ENCODE data around the gene SNX30. TPM values are rescaled to one million over a fixed set of nuclear protein-coding genes. Genes with fewer than 3 reads are reported as not detected.

The SNX30 gene
- total and polyA plus RNA-seq, 2 experiments from 2014 or later, result 6.4 to 29.1 TPM

DNA sequence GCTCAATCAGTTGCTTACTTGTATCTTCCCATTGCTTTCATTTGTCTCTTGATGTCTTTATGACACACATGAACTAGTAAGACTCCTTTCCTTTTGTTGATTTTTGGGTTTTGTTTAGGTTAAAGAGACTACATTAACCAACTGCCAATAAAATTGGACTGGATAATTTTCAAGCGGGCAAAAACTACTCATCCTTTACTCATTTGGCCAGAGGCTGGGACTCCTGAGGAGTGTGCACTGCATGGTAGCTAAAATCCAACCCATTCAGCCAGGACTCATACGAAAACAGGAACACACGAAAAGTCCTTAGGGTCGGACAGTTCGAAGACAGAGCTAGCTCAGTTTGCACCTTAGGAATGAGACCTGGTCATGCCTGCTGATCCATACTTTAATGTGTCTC lies 134.2 kb downstream of the SNX30 start:
- WGBS (ENCODE audit: low lambda C conversion rate, missing lambda C conversion rate), result 95% methylated on average over 5 of the region's 5 CpGs
- Histone ChIP-seq H3K4me2 (no peak overlapping the region), H3K9me3 (ENCODE audit: low read depth) (no peaks in the 10 kb centered on the region), H3K79me2 (no peaks in the 10 kb centered on the region), H3K9me2 (replicated peaks; ENCODE audit: insufficient read depth) (no peaks in the 10 kb centered on the region), H2AFZ (no peak overlapping the region), H4K20me1 (ENCODE audit: insufficient read depth, poor library complexity, severe bottlenecking) (no peaks in the 10 kb centered on the region), H3K27me3 (peaks cover 7% of the 10 kb centered on the region), H3K27ac (peak overlapping the region; percentile 27), H3K36me3 (replicated peaks; ENCODE audit: insufficient read depth, low read depth) (no peaks in the 10 kb centered on the region), H3K4me3 (no peak overlapping the region), H3K4me1 (ENCODE audit: insufficient read depth) (no peaks in the 10 kb centered on the region)
- TF ChIP-seq EZH2phosphoT487 (IDR thresholded peaks at IDR 0.05; ENCODE audit: low read depth, severe bottlenecking, unreplicated experiment) (no peak), EZH2 (IDR thresholded peaks at IDR 0.05; ENCODE audit: borderline replicate concordance) (no peak)
- TF ChIP-seq, protein P1, sequence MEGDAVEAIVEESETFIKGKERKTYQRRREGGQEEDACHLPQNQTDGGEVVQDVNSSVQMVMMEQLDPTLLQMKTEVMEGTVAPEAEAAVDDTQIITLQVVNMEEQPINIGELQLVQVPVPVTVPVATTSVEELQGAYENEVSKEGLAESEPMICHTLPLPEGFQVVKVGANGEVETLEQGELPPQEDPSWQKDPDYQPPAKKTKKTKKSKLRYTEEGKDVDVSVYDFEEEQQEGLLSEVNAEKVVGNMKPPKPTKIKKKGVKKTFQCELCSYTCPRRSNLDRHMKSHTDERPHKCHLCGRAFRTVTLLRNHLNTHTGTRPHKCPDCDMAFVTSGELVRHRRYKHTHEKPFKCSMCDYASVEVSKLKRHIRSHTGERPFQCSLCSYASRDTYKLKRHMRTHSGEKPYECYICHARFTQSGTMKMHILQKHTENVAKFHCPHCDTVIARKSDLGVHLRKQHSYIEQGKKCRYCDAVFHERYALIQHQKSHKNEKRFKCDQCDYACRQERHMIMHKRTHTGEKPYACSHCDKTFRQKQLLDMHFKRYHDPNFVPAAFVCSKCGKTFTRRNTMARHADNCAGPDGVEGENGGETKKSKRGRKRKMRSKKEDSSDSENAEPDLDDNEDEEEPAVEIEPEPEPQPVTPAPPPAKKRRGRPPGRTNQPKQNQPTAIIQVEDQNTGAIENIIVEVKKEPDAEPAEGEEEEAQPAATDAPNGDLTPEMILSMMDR (IDR thresholded peaks at IDR 0.05; ENCODE audit: poor library complexity), result no peak
- DNase-seq (ENCODE audit: low spot score), result no peak

DNA sequence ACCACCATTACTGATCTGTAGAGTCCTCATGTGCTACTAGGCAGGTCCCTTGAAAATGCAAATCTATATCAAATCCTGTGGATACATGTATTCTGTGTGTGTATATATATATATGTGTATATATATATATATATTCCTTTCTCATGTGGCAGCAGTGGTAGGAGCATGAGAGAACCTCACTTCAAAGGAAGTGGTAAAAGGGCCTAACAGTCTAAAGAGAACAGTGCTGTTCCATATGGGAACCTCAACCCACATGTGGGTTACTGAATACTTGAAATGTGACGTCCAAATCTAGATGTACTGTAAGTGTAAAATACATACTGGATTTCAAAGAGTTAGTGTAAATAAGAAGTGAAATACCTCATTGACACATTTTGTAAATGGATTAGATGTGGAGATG lies 134.8 kb downstream of the SNX30 start:
- no peak for DNase-seq (ENCODE audit: low spot score)
- H3K4me1 ChIP-seq (ENCODE audit: insufficient read depth), result no peaks in the 10 kb centered on the region
- no peak overlapping the region for H3K27ac ChIP-seq
- H3K9me2 ChIP-seq (replicated peaks; ENCODE audit: insufficient read depth), result no peaks in the 10 kb centered on the region
- H3K79me2 ChIP-seq, result no peaks in the 10 kb centered on the region
- no peak overlapping the region for H3K4me3 ChIP-seq
- TF ChIP-seq EZH2phosphoT487 (IDR thresholded peaks at IDR 0.05; ENCODE audit: low read depth, severe bottlenecking, unreplicated experiment) (no peak), EZH2 (IDR thresholded peaks at IDR 0.05; ENCODE audit: borderline replicate concordance) (no peak)
- TF ChIP-seq, protein P1 (IDR thresholded peaks at IDR 0.05; ENCODE audit: poor library complexity), result no peak
- peaks cover 13% of the 10 kb centered on the region for H3K27me3 ChIP-seq
- no peaks in the 10 kb centered on the region for H3K9me3 ChIP-seq (ENCODE audit: low read depth)
- 86% methylated on average over 1 of the region's 1 CpG for WGBS (ENCODE audit: low lambda C conversion rate, missing lambda C conversion rate)
- no peaks in the 10 kb centered on the region for H3K36me3 ChIP-seq (replicated peaks; ENCODE audit: insufficient read depth, low read depth)
- H3K4me2 ChIP-seq, result no peak overlapping the region
- H4K20me1 ChIP-seq (ENCODE audit: insufficient read depth, poor library complexity, severe bottlenecking), result no peaks in the 10 kb centered on the region
- H2AFZ ChIP-seq, result no peak overlapping the region

DNA sequence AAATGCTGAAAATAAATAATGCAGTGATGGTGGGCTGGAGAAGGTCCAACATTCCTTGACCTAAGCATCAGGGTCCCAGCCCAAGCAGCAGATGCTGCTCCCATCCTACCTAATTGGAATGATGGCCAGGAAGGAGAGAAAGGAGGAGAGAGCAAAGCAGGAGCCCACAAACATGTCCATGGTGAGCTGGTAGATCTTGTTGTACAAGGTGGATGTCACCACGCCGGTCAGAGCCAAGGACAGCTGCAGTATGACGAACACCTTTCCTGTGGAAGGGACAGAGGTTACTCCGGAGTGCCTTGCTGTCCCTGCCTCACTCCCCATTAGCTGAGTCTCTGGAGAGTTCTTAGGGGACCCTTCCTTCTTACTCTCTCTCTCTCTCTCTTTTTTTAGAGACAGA lies 135.8 kb downstream of the SNX30 start:
- Histone ChIP-seq H3K4me1 (ENCODE audit: insufficient read depth) (no peaks in the 10 kb centered on the region), H4K20me1 (ENCODE audit: insufficient read depth, poor library complexity, severe bottlenecking) (no peaks in the 10 kb centered on the region), H3K27me3 (peaks cover 23% of the 10 kb centered on the region), H3K27ac (no peak overlapping the region), H3K36me3 (replicated peaks; ENCODE audit: insufficient read depth, low read depth) (no peaks in the 10 kb centered on the region), H3K9me3 (ENCODE audit: low read depth) (no peaks in the 10 kb centered on the region), H2AFZ (no peak overlapping the region), H3K4me2 (no peak overlapping the region), H3K4me3 (no peak overlapping the region), H3K79me2 (no peaks in the 10 kb centered on the region), H3K9me2 (replicated peaks; ENCODE audit: insufficient read depth) (no peaks in the 10 kb centered on the region)
- no peak for DNase-seq (ENCODE audit: low spot score)
- TF ChIP-seq EZH2 (IDR thresholded peaks at IDR 0.05; ENCODE audit: borderline replicate concordance), result no peak
- TF ChIP-seq, protein P1 (IDR thresholded peaks at IDR 0.05; ENCODE audit: poor library complexity), result no peak
- no peak for TF ChIP-seq EZH2phosphoT487 (IDR thresholded peaks at IDR 0.05; ENCODE audit: low read depth, severe bottlenecking, unreplicated experiment)
- 94% methylated on average over 4 of the region's 4 CpGs for WGBS (ENCODE audit: low lambda C conversion rate, missing lambda C conversion rate)

DNA sequence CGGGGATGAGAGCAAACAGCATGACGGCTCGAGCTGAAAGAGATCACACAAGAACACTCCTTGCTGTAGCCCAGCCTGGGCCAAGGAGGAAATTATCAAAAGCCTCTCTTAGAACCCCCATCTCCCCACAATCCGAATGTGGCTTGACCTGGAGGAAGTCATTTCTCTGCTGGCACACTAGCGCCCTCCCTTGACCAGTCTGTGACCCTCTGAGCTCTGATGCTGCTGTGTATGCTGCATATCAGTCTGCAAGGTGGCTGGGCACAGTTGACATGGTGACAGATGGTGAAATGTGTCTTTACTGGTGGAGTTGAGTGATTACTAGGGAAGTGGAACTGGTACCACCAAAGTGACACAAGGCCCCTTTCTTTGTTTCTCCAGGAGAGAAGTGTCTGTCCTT lies 136.8 kb downstream of the SNX30 start:
- WGBS (ENCODE audit: low lambda C conversion rate, missing lambda C conversion rate), result 65% methylated on average over 5 of the region's 5 CpGs
- Histone ChIP-seq H4K20me1 (ENCODE audit: insufficient read depth, poor library complexity, severe bottlenecking) (no peaks in the 10 kb centered on the region), H3K27ac (no peak overlapping the region), H3K79me2 (no peaks in the 10 kb centered on the region), H3K36me3 (replicated peaks; ENCODE audit: insufficient read depth, low read depth) (no peaks in the 10 kb centered on the region), H3K4me1 (ENCODE audit: insufficient read depth) (no peaks in the 10 kb centered on the region), H2AFZ (no peak overlapping the region), H3K9me3 (ENCODE audit: low read depth) (no peaks in the 10 kb centered on the region), H3K27me3 (peaks cover 32% of the 10 kb centered on the region), H3K9me2 (replicated peaks; ENCODE audit: insufficient read depth) (no peaks in the 10 kb centered on the region), H3K4me3 (no peak overlapping the region), H3K4me2 (no peak overlapping the region)
- TF ChIP-seq EZH2 (IDR thresholded peaks at IDR 0.05; ENCODE audit: borderline replicate concordance), result no peak
- TF ChIP-seq, protein P1 (IDR thresholded peaks at IDR 0.05; ENCODE audit: poor library complexity), result no peak
- TF ChIP-seq EZH2phosphoT487 (IDR thresholded peaks at IDR 0.05; ENCODE audit: low read depth, severe bottlenecking, unreplicated experiment), result no peak
- DNase-seq (ENCODE audit: low spot score), result no peak

Measured in hepatocyte (in vitro differentiated cells).